OCI-M2 (cell line): ENCODE measurements around the gene CAMSAP2.

Experiments used
- DNase-seq: peaks from one replicate; lab custom pipeline; 2025; ENCODE audit not compliant: unreplicated experiment; lab: John Stamatoyannopoulos, UW

Gene CAMSAP2

GRCh38 chr1:200838676-200839445, 100.2 kb downstream of the CAMSAP2 start:
- no peak for DNase-seq

GRCh38 chr1:200845360-200845759, 106.7 kb downstream of the CAMSAP2 start:
- no peak for DNase-seq

GRCh38 chr1:200846398-200846797, 107.7 kb downstream of the CAMSAP2 start:
- no peak for DNase-seq

DNA sequence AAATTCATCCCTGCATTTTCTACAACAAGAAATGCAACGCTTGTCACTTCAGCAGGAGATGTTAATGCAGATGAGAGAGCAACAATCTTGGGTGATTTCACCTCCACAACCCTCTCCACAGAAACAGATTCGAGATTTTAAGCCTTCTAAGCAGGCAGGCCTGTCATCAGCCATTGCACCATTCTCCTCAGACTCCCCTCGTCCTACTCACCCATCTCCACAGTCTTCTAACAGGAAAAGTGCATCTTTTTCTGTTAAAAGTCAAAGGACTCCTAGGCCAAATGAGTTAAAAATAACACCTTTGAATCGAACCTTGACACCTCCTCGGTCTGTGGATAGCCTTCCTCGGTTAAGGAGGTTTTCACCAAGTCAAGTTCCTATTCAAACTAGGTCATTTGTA, 110.7 kb downstream of the CAMSAP2 start:
- no peak for DNase-seq

DNA sequence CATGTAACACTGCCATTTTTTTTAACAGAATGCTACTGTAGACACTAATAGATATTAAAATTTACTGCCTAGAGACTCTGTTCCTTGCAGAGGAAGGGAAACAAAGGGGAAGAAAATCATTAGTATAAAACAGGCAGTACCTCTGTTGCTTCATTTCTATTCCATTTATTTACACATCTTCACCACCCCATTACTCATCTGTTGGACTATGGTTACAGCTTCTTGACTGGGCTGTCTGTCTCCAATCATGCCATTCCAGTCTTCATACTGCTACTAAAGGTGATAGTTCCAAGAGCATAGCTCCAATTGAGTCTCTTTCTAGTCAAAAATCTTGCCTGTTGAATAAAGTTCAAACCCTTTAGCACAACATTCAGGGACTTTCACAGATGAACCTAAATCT, 111.9 kb downstream of the CAMSAP2 start:
- DNase-seq: no peak

DNA sequence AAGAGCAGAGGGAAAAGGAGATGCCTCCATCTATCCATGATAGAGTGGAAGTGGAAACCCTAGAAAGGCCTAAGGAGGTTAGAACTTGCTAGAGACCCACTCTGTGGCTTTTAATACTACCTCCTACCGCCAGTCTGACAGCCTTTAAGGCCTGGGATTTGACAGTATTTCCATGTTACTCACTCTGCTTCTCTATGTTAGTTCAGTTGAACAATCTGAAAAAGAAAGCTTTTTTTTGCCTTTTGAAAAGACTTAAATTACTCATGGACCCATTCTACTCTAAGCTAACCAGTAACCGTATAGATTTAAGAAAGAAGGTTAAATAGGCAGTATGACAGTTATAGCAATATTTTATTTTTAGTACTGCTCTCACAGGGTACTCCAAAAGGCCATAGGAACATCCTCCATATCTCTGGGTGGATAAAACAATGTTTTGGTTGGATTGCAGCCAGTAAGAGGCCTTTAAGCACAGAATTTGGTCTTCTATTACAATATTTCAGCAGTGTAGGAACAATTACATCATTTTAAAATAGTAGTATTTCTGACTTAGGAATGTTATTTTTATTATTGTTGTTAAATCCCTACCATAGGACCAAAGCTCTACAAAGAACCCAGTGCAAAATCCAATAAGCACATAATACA, 118.1 kb downstream of the CAMSAP2 start:
- no peak for DNase-seq

DNA sequence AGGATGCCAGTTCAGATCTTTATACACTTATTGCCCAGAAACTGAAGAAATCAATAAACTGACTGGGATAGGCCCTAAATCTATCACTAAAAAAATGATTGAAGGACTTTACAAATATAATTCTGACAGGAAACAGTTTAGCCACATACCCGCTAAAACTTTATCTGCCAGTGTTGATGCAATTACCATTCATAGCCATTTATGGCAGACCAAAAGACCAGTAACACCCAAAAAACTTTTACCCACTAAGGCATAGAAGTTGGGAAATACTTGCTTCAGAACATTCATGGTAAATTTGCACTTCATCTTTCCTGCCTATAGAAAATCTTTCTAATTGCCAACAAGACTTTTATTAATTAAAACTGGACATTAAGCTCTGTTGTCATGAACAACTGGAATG, 119.1 kb downstream of the CAMSAP2 start:
- DNase-seq: no peak

DNA sequence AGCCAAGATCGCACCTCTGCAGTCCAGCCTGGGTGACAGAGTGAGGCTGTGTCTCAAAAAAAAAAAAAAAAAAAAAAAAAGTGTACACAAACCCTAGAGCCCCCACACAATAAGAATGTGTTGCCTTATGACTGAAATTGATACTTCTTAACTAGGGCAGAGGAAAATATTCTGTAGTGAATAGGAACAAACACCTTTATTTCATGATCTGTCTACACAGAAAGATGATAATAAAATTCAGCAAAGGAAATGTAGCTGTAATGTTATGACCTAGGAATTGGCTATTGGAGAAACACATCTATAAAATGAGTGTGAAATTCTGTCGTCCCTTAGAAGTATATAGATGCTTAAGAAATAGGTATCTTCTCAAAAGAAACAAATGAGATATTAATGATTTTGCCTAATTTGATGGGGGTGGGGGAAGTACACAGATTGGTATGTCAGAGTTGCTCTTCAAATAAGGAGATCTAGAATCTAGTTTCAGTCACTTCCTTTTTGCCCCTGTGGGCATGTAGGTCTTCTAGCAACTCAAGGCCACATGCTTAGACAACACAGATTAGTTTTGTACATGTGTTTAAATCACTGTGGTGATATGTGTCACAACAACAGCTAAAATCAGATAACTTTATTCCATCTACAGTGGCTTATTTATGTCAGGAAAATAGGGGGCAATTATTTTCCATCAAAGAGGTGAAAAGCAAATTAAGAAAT, 123.4 kb downstream of the CAMSAP2 start:
- no peak for DNase-seq

DNA sequence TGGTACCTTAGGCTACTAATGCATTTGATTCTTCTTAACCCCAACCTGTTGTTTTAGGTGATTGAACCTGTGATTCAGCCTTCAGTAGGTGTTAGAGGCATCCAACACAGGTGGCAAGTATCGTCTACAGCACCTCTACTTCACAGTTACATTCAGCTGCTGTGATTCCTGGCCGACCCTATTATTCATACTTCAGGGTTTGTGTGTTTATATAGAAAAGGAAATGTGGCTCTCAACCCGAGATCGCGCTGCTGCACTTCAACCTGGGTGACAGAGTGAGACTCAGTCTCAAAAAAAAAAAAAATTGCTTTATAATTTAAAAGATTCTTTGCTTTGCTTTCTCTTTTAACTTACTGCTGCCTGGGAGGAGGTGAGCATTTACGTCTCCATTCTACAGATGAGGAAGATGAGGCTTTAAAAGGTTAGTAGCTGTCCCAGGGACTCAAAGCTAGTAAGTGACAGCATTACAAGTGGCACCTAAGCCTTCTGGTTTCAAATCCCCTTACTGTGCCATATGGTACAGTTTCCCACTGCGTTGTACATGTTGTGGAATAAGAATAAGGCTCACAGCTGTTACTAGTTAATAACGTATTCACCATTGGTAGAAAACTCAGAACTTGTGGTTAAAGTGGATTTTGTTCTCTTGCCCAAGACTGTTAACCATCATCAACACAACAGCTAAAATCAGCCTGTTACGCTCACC, 124.2 kb downstream of the CAMSAP2 start:
- DNase-seq: no peak

GRCh38 chr1:200866116-200866515, 127.4 kb downstream of the CAMSAP2 start:
- DNase-seq: no peak

GRCh38 chr1:200866521-200866920, 127.8 kb downstream of the CAMSAP2 start:
- no peak for DNase-seq

GRCh38 chr1:200867018-200867811, 128.5 kb downstream of the CAMSAP2 start:
- no peak for DNase-seq

DNA sequence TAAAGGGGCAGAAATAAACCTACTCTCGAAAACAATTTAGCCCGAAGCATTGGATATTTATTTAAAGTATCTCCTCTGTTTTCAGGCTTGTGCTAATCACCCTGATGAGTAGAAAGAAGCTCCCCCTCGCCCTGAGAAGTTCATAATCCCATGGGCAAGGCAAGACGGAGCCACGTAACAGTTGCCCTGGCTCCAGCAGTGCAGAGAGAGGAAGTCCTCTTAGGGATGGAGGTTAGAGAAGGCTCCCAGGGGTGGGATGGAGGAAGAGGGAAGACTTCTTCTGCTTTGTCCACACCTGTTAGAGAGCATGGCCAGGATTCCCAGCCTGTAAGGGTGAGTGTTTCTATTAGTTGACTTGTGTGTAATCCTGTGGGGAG, 130.7 kb downstream of the CAMSAP2 start:
- DNase-seq: no peak

DNA sequence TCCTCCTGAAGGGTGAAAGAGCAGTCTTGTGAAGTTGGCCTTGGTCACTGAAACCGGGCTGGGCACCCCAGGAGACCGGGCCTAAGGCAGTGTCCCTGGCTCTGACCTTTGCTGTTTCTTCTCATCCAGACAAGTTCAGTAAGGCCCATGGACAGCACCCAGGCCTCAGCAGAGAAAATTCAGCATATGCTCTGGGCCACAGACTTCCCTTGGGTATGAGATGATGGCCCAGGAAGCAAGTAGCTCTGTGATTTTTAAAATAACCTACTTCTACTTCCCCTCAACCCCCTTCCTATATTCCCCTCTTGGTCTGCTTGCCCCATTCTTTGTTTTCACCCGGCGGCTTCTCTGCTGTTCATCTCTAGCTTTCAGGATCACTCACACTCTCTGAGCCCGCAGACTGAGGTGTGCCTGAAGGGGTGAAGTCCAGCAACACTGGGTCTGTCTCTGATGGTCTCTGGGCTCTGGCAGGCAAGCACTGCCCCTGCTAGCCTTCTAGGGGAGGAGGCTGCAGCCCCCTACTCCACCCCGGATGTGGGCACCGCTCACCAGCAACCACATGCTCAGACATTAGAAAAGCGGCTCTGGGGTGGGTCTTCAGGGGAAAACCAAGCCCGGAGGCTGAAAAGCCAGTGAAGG, 131.2 kb downstream of the CAMSAP2 start:
- DNase-seq: no peak

- DNase-seq: no peak
Measured at GRCh38 chr1:200872446-200873115, 133.9 kb downstream of the CAMSAP2 start, which contains the start of gene GPR25. Gene GPR25 (plus strand): TSS chr1:200872981. CDS start chr1:200873038, 57 bp downstream.

DNA sequence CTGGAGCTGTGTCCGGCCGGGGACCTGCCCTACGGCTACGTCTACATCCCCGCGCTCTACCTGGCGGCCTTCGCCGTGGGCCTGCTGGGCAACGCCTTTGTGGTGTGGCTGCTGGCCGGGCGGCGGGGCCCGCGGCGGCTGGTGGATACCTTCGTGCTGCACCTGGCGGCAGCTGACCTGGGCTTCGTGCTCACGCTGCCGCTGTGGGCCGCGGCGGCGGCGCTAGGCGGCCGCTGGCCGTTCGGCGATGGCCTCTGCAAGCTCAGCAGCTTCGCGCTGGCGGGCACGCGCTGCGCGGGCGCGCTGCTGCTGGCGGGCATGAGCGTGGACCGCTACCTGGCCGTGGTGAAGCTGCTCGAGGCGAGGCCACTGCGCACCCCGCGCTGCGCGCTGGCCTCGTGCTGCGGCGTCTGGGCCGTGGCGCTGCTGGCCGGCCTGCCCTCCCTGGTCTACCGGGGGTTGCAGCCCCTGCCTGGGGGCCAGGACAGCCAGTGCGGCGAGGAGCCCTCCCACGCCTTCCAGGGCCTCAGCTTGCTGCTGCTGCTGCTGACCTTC, 134.5 kb downstream of the CAMSAP2 start:
- DNase-seq: no peak

- no peak for DNase-seq
Measured at GRCh38 chr1:200873671-200874397, 135.1 kb downstream of the CAMSAP2 start.

GRCh38 chr1:200874694-200875093, 136.0 kb downstream of the CAMSAP2 start:
- no peak for DNase-seq

GRCh38 chr1:200875416-200875815, 136.7 kb downstream of the CAMSAP2 start:
- no peak for DNase-seq
